Measurements from ENCODE around the gene TBC1D8.

- TF ChIP-seq SNAI2 (CRISPR knock-in tag; IDR thresholded peaks at IDR 0.05) (no peak), POU6F1 (CRISPR knock-in tag; IDR thresholded peaks at IDR 0.05; ENCODE audit: borderline replicate concordance, low read depth) (no peak), BACH2 (CRISPR knock-in tag; IDR thresholded peaks at IDR 0.05; ENCODE audit: borderline replicate concordance) (no peak), ZNF70 (CRISPR knock-in tag; IDR thresholded peaks at IDR 0.05) (no peak), ESRRG (CRISPR knock-in tag; IDR thresholded peaks at IDR 0.05) (no peak), TCF4 (CRISPR knock-in tag; IDR thresholded peaks at IDR 0.05; ENCODE audit: borderline replicate concordance) (no peak), ISL1 (CRISPR knock-in tag; IDR thresholded peaks at IDR 0.05) (no peak), TOX (CRISPR knock-in tag; IDR thresholded peaks at IDR 0.05; ENCODE audit: borderline replicate concordance) (no peak), PPARA (CRISPR knock-in tag; IDR thresholded peaks at IDR 0.05; ENCODE audit: borderline replicate concordance) (no peak), TSHZ2 (CRISPR knock-in tag; IDR thresholded peaks at IDR 0.05) (no peak), CREB5 (CRISPR knock-in tag; IDR thresholded peaks at IDR 0.05; ENCODE audit: low read depth) (no peak), PATZ1 (CRISPR knock-in tag; IDR thresholded peaks at IDR 0.05; ENCODE audit: borderline replicate concordance) (no peak), ARNTL (CRISPR knock-in tag; IDR thresholded peaks at IDR 0.05; ENCODE audit: borderline replicate concordance, low read depth) (no peak)
These were observed 33.9 kb upstream of the TBC1D8 start for GRCh38 chr2:101185085-101185484.

Measured in SK-N-SH treated with all-trans-retinoic acid at 6 μM for 48 hours (cell line).